ENCODE results near the gene PCDH9. TPM values are rescaled to one million over a fixed set of nuclear protein-coding genes. Genes with fewer than 3 reads are reported as not detected.

PCDH9 gene
- polyA plus RNA-seq, 3 donors = 0.03 TPM; not detected in 1

DNA sequence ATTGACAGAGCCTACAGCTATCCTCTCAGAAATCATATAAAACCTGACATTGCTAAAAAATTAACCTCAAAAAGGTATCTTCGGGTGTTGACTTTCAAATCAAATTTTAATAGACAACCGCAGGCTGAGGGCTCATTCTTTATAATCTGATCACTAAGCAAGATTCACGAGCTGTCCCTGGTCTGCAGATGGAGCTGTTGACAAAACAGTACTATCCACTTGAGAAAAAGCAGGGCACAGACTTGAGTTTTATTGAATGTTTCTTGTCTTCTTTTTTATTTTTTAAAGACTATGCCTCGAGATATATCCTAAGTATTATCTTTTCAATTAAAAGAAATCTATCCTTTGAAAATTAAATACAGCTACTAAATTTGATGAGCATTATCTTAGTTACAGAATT lies 540.5 kb downstream of the PCDH9 start:
- no peak overlapping the region for H3K4me2 ChIP-seq (replicated peaks; ENCODE audit: extremely low read depth, low read length, poor library complexity, severe bottlenecking)
- WGBS (ENCODE audit: insufficient coverage) = 77% methylated on average over 3 of the region's 4 CpGs
- H3K27me3 ChIP-seq (ENCODE audit: control insufficient read depth in 2 of 2, insufficient read depth in 2 of 2, low read length in 2 of 2) = no peaks in the 10 kb centered on the region
- no peak overlapping the region for H3K27ac Mint-ChIP-seq
- H3K9me3 ChIP-seq (replicated peaks in 1 of 2; ENCODE audit: control insufficient read depth in 1 of 2, insufficient read depth in 1 of 2, low read length in 2 of 2) = peaks cover 12% of the 10 kb centered on the region in 2 donors
- no peaks in the 10 kb centered on the region for H3K4me1 ChIP-seq (ENCODE audit: control insufficient read depth in 1 of 2, insufficient read depth in 2 of 2, low read length in 2 of 2)
- no peak for DNase-seq
- H3K27ac ChIP-seq (ENCODE audit: low read depth in 1 of 2, low read length in 2 of 2) = no peak overlapping the region
- intact Hi-C loops (cut with micrococcal nuclease) = no loop called here
- no peaks in the 10 kb centered on the region for H3K36me3 Mint-ChIP-seq
- H2AFZ ChIP-seq (ENCODE audit: insufficient read depth, low read depth, low read length, poor library complexity, severe bottlenecking) = no peak overlapping the region
- no peaks in the 10 kb centered on the region for H4K20me1 ChIP-seq (ENCODE audit: insufficient read depth, low read length)
- no peaks in the 10 kb centered on the region for H3K36me3 ChIP-seq (replicated peaks in 1 of 2; ENCODE audit: control insufficient read depth in 1 of 2, insufficient read depth in 2 of 2, low read length in 2 of 2)
- peaks cover 0 to 18% (median 5%) of the 10 kb centered on the region in 7 donors for H3K9me3 Mint-ChIP-seq
- H3K4me3 ChIP-seq (replicated peaks in 1 of 3; ENCODE audit: low read depth in 2 of 3, low read length in 3 of 3) = no peak overlapping the region
- H3K27me3 Mint-ChIP-seq (ENCODE audit: low read depth in 3 of 3) = no peaks in the 10 kb centered on the region
- no peak overlapping the region for H3K4me3 Mint-ChIP-seq
- no peaks in the 10 kb centered on the region for H3K79me2 ChIP-seq (ENCODE audit: insufficient read depth, low read length)
- TF ChIP-seq, protein P1, sequence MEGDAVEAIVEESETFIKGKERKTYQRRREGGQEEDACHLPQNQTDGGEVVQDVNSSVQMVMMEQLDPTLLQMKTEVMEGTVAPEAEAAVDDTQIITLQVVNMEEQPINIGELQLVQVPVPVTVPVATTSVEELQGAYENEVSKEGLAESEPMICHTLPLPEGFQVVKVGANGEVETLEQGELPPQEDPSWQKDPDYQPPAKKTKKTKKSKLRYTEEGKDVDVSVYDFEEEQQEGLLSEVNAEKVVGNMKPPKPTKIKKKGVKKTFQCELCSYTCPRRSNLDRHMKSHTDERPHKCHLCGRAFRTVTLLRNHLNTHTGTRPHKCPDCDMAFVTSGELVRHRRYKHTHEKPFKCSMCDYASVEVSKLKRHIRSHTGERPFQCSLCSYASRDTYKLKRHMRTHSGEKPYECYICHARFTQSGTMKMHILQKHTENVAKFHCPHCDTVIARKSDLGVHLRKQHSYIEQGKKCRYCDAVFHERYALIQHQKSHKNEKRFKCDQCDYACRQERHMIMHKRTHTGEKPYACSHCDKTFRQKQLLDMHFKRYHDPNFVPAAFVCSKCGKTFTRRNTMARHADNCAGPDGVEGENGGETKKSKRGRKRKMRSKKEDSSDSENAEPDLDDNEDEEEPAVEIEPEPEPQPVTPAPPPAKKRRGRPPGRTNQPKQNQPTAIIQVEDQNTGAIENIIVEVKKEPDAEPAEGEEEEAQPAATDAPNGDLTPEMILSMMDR (IDR thresholded peaks at IDR 0.05) = no peak
- H3K4me1 Mint-ChIP-seq = no peaks in the 10 kb centered on the region
- no peak overlapping the region for H3K9ac ChIP-seq (ENCODE audit: insufficient read depth, low read length, poor library complexity, severe bottlenecking)

DNA sequence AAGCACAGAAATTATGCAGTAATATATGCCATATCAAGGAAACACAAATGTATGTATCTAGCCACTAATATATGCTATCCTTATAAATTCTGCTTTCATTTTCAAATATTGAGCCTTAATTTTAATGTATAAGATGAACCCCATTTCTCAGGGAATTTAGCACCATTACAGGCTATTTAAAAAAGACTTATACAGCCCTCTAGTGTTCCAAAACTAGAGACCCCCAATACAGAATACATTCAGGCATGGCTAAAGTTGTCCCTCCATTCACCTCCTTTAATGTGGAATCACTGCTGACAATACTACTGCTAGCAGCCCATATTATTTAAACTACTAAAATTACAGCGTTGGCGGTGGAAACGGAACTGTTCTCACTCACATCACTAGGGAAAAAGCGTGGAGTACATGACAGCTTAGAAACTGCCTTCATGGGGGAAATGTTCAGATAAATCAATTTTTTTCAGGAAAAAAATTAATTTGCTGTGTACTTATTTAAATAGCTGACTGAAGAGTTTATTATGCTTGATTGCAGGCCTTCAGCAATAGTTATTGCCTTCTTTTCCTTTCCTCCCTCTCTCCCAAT lies 541.0 kb downstream of the PCDH9 start:
- Mint-ChIP-seq H3K4me3 (no peak overlapping the region), H3K9me3 (peaks cover 0 to 18% (median 7%) of the 10 kb centered on the region in 7 donors), H3K4me1 (no peaks in the 10 kb centered on the region), H3K36me3 (no peaks in the 10 kb centered on the region), H3K27me3 (ENCODE audit: low read depth in 3 of 3) (no peaks in the 10 kb centered on the region), H3K27ac (no peak overlapping the region)
- Histone ChIP-seq H3K9me3 (replicated peaks in 1 of 2; ENCODE audit: control insufficient read depth in 1 of 2, insufficient read depth in 1 of 2, low read length in 2 of 2) (peaks cover 12% of the 10 kb centered on the region in 2 donors), H4K20me1 (ENCODE audit: insufficient read depth, low read length) (no peaks in the 10 kb centered on the region), H3K4me1 (ENCODE audit: control insufficient read depth in 1 of 2, insufficient read depth in 2 of 2, low read length in 2 of 2) (no peaks in the 10 kb centered on the region), H3K4me2 (replicated peaks; ENCODE audit: extremely low read depth, low read length, poor library complexity, severe bottlenecking) (no peak overlapping the region), H3K9ac (ENCODE audit: insufficient read depth, low read length, poor library complexity, severe bottlenecking) (no peak overlapping the region), H3K27ac (ENCODE audit: low read depth in 1 of 2, low read length in 2 of 2) (no peak overlapping the region), H3K79me2 (ENCODE audit: insufficient read depth, low read length) (no peaks in the 10 kb centered on the region), H3K27me3 (ENCODE audit: control insufficient read depth in 2 of 2, insufficient read depth in 2 of 2, low read length in 2 of 2) (no peaks in the 10 kb centered on the region), H3K4me3 (replicated peaks in 1 of 3; ENCODE audit: low read depth in 2 of 3, low read length in 3 of 3) (no peak overlapping the region), H3K36me3 (replicated peaks in 1 of 2; ENCODE audit: control insufficient read depth in 1 of 2, insufficient read depth in 2 of 2, low read length in 2 of 2) (no peaks in the 10 kb centered on the region), H2AFZ (ENCODE audit: insufficient read depth, low read depth, low read length, poor library complexity, severe bottlenecking) (no peak overlapping the region)
- TF ChIP-seq, protein P1 (IDR thresholded peaks at IDR 0.05) = no peak
- intact Hi-C loops (cut with micrococcal nuclease) = no loop called here
- no peak for DNase-seq
- WGBS (ENCODE audit: insufficient coverage) = no CpG with 5 or more reads among the region's 4 CpGs
